Astrocyte of the spinal cord (primary cell): Measurements from ENCODE around the gene PPP1R11.
A peak's percentile ranks its signal among the peaks of the same experiment; 100 is the strongest.

Source experiments
- DNase-seq: peaks from one replicate; pipeline ENCODE4 v3.0.0; 2011; ENCODE audit warnings: low read depth, low spot score
- H3K4me3 ChIP-seq: 2 replicates; pipeline ENCODE4 v1.5.1; 2011; ENCODE audit warnings: low read depth, mild to moderate bottlenecking, low read length, moderate library complexity
- in situ Hi-C: cut with HindIII; loops from 2 replicates; pipeline ENCODE4 v1.10.0; 2017; ENCODE audit warnings: low sequenced_read_pairs
- TF ChIP-seq, protein P1 (sequence below): IDR thresholded peaks from 2 replicates; pipeline ENCODE4 v1.5.1; 2012; ENCODE audit warnings: low read depth, mild to moderate bottlenecking, low read length, inconsistent platforms

The PPP1R11 gene

DNA sequence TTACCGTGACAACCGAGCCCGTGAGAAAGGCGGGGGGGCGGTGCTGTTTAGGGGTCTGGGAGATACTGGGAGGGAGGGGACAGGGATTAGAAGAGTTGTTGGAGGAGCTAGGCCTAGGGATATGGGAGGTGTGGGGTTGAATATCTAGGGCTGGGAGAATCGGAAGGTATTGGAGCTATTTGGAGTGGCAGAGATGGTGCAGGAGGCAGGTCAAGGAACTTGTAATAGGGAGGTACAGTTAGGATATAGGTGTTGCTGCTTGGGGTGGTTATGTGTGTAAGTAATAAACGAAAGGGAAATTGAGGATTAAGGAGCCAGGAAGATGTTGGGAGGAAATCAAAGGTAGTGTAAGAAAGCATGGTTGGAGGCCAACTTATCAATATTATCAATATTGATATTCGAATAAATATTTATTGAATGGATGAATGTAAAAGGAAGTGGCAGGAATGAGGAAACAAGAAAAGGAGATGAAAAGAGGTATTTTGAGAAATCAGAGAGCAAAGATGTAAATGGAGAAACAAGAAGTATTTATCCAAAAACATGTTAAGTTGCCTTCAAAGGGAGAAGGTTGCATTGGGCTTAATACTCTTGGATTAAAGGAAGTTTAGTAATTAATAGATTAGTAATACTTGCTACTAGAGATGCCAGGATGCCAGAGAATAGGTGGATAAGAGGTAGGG lies 602 bp downstream of the PPP1R11 start:
- in situ Hi-C loops = no loop called here
- TF ChIP-seq, protein P1, sequence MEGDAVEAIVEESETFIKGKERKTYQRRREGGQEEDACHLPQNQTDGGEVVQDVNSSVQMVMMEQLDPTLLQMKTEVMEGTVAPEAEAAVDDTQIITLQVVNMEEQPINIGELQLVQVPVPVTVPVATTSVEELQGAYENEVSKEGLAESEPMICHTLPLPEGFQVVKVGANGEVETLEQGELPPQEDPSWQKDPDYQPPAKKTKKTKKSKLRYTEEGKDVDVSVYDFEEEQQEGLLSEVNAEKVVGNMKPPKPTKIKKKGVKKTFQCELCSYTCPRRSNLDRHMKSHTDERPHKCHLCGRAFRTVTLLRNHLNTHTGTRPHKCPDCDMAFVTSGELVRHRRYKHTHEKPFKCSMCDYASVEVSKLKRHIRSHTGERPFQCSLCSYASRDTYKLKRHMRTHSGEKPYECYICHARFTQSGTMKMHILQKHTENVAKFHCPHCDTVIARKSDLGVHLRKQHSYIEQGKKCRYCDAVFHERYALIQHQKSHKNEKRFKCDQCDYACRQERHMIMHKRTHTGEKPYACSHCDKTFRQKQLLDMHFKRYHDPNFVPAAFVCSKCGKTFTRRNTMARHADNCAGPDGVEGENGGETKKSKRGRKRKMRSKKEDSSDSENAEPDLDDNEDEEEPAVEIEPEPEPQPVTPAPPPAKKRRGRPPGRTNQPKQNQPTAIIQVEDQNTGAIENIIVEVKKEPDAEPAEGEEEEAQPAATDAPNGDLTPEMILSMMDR = no peak
- peak overlapping the region; percentile 61 for H3K4me3 ChIP-seq
- DNase-seq = no peak

DNA sequence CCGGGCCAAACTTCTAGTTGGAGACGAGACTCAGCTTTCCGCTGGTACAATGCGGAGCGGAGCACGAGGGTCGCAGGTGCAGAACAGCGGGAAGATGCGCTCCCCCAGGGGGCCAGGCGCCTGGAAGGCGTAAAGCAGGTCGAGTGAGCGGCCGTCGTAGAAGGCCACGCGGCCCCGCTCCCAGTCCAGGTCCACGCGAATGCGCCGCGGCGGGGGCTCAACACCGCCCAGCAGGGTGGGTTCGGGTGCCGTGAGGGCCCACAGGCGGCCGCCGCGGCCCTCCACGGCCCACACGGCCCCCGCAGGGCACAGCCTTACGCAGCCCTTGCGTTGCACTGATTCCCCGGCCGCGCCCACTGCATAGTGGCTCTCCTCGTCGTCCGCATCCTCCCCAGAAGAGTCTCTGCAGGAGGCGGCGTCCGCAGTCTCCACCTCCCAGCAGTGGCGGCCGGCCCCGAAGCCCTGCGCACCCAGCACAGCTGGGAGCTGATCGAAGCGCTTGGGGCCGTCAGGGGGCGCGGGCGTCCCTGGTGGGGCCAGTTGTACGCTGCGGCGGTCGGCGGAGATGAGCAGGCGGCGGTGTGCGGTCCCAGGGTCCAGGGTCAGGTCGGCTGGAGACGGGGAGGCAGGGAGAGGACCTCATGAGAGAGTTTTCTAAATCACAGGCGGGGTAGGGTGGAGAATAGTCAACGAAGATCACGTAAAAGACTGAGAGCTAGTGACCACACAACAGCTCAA lies 4.3 kb downstream of the PPP1R11 start:
- DNase-seq = peak; percentile 19
- TF ChIP-seq, protein P1 = peak; percentile 14
- H3K4me3 ChIP-seq = no peak overlapping the region
- in situ Hi-C loops = no loop called here

DNA sequence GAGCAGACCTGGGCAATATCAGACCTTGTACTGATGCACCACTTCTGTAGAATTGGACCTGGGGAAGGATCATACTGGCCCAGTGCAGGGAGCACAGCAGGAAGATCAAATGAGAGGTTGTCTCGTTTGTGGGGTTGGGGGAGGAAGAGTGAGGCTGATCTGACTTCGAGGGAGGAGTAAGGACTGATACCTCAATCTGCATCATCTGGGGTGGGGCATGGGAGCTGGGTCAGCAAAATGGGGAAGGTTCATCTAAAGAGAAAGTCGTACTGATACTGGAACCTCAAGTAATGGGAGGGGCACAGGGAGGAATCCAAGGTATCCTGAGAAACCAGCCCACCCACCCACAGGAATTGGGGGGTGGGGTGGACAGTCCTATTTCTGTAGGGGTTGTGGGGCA lies 4.9 kb downstream of the PPP1R11 start:
- DNase-seq = no peak
- TF ChIP-seq, protein P1 = no peak
- in situ Hi-C loops = no loop called here
- no peak overlapping the region for H3K4me3 ChIP-seq

DNA sequence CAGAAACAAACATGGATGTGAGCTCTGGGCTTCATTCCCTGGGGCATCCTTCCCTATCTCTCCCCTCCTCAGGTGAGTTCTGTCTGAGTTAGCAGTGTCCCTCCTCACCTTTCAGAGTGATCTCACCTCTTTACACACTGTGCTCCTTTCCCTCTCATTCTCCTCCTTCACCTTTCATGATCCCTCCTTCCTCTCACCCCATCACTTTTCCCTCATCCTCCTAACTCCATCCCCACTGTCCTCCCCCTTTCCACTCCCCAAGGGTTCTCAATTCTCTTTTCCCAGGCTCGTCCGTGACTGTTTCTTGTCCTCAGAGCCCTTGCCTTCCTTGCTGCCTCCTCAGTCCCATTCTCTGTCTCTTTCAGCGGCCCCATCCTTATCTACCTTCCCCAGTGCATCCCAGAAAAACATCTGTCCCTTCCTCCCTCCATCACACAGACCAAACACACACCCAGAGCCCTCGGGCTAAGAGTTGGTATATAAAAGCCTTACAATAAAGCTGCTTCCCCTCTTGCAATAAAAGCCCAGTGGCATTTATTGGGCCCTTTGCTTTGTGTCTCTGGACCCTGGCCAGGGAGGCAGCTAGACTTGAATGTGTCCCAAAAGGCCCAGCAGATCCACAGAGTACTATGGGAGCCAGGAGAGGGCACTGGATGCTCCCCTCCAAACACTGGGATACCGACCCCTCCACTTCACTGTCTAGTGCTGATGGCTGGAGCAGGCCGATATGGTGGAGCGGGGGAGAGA lies 6.7 kb downstream of the PPP1R11 start:
- H3K4me3 ChIP-seq = no peak overlapping the region
- DNase-seq = no peak
- in situ Hi-C loops = no loop called here
- TF ChIP-seq, protein P1 = no peak

DNA sequence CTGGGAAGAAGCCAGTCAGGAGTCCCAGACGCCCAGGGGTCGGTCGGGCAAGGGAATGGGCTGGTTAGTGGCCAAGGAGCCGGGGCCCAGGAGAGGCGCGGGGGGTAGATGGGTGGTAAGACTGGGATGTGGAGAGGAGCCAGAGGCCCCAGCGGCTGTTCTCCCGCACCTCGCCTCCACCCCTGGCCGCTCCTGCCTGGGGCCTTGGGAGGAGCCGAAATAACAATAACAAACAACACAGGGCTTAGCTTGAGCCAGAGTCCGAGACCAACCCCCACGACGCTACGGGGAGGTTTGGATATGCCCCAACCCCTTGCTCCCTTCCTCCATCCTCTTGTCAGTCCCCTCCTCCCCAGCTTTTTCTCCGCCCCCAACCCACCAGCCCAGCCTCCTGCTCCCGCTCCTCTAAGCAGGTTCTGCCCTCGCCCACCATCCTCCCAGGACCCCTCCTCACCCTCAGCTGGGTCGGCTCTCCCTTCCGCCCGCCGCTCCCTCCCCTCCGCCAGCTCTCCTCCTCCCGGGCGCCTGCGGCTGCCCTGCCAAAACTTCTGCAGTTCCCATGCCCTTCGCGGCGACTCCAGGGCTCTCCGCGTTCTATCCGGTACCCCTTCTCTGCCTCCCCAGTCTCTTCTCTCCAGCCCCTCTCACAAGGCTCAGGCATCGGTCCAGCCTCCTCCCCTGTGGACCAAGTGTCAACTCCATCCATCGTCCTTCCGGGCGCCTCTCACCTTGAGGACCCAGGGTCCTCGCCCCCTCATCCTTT lies 7.5 kb downstream of the PPP1R11 start:
- TF ChIP-seq, protein P1 = no peak
- no peak overlapping the region for H3K4me3 ChIP-seq
- in situ Hi-C loops = no loop called here
- DNase-seq = no peak
